TTC549 (cell line): ENCODE results near the gene ERVW-1.

Source experiments
- FAIRE-seq: peaks from 2 replicates; lab custom pipeline; 2012; peaks lifted over from hg19 to GRCh38; lab: Jason Lieb, UNC

The ERVW-1 gene

DNA sequence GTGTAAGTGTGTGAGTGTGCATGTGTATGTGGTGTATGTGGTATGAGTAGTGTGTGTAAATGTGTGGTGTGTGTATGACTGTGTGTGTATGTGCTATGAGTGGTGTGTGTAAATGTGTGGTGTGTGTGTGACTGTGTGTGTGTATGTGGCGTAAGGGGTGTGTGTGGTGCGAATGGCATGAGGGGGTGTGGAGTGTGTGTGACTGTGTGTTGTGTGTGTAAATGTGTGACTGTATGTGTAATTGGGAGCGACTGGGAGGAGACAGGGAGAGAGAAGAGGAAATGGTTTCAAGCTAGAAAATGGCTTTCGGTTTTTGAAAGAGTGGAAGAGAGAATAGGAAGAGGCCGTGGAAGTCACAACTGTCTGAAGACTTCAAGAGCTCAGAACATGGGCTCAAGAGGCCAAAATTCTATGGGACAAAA is 54.0 kb downstream of the ERVW-1 start:
- FAIRE-seq: no peak

DNA sequence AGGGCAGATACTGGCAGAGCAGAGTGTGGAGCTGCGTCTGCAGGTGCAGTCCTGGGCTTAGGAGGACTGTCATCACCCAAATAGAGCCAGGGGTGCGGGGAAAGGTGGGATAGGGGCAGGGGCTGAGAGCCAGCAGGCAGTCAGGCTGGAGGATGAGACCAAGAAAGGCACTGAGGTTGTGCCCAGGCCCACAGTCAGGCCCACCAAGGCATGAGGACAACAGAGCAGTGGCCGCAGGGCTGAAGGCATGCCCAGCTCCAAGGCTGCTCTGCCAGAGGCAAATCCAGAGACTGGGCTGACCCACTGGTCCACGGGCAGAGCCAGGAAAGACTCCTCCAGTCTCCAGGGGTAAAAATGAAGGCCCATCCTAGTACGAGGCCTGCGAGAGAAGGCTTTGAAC is 54.8 kb downstream of the ERVW-1 start:
- no peak for FAIRE-seq

DNA sequence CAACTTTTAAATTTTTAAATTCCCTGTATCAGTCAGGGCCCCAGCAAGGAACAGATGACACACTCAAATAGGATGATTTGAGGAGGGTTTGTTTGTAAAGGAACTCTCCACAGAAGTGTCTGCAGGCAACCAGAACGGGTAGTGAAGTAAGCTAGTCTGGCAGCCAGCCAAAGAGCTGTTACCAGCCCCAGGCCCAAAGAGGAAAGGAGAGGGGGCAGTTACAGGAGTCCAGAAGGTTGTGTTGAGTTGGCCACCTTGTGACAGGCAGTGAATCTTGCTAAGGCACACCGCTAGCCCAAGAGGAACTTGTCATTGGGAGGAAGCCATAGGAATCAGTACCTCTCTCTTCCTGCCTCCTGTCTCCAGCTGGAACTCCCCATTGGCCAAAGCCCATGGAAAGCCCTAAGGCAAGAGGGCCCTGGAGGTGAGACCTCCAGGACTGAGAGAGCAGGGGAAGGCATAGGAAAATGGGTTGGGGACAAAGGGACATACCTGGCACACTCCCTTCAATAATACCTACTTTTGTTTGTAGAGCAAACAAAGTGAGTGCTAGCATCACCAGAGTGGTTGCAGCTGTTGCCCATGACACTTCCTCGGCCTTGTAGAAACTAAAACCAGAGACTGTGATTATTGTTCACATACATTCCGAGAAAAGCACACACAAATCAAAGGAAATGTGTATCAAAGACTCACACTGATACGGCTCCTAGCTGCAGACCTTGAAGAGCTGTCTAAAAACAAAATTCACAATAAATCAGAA is 55.9 kb downstream of the ERVW-1 start:
- FAIRE-seq: no peak
